Inferior parietal cortex (tissue), 1 donor: ENCODE data around the gene SVBP.
"Not testable (repeated sequence)": the region's sequence is repeated elsewhere in the genome, so short reads cannot be mapped to it uniquely, and the experiment has no call there.

Source experiments
- DNase-seq: peaks from one replicate; pipeline ENCODE4 v3.0.0-alpha.2; 2016; ENCODE audit errors: extremely low spot score

Gene SVBP

DNA sequence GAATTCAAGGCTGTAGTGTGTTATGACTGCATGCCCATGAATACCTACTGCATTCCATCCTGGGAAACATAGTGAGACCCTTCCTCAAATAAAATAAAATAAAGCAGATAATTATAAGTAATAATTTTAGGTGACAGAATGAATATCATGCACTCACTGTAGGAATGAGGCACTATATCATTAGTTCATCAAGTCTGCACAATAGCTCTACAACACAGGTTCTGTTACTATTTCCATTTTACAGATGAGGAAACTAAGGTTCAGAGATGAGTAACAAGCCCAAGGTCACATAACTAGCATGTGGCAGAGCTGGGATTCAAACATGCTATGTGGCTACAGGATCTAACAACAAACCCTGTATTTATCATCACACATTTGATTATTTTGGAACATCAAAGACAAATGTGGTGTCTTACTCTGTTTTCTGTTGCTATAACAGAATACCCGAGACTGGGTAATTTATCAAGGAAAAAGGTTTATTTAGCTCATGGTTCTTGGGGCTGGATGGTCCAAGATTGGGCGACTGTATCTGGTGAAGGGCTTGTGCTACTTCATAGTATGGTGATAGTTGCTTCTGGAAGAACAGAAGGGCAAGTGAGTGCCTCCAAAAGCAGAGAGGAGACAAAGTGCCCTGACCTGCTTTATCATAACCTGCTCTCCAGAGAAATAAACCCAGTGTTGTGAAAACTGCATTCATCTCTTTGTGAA is 24.4 kb upstream of the SVBP start:
- no peak for DNase-seq

DNA sequence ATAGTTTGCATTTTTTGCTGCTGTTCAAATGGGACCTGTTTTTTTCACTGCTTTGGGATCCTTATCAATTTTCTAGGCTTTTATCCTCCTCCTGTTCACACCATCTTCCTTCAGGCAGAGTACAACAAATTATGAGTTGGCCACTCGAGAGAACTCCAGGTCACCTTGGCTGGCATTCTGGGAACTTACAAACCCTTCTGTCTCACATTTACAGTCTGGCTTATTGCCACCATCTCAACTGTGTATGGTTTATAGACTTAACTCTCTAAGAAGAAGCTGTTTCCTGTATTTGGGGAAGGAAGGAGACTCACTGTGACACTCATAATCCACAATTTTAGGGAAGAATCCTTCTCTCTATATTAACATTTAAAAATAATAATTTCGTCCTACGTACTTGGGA is 23.8 kb upstream of the SVBP start:
- no peak for DNase-seq

DNA sequence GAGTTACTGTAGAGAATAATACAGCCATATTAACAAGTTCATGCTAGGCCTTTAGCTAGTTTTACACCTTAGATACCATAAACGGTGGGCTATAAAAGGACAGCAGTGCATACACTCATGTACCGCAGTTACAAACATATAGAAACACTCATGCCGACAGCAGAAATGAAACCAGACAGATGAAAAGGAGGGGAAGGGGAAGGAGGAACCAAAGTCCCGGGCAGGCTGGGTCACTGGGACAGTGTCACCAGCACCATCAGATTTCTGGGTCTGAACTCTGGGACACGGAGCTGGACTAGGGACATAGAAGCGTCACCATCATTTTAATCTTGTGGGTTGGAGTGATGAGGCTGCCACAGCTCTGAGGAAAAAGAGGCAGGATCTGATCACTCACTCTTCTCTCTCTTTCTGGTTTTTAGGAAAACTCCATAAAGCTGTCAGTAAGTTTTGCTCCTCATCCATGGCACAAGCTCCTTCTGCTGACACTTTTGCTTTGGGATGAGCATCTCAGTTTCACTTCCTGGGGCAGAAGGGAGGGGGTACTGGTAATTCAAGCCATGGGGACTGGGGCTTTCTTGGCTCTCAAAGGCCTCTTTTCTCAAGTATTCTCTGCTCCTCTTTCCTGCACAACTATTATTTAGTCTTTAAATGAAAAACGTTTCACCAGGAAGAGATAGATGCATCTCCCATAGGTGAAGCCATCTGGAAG is 21.4 kb upstream of the SVBP start:
- no peak for DNase-seq

DNA sequence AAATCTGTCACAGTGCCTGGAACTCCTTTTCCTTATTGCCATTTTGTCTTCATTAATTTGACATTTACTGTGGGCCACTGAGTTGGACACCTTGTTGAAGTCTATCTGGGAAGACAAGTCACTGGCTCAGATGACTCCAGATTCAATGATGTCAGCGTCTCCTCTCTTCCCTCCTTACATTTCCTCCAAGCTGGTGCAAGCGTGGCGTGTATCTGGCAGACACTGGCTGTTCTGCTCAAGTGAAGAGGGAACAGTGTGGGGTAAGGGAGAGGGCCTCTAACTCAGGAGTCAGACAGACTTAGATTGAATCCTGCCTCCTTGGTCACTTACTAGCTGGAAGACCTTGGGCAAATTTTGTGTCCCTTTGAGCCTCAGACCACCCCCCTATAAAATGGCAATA is 20.5 kb upstream of the SVBP start:
- no peak for DNase-seq

DNA sequence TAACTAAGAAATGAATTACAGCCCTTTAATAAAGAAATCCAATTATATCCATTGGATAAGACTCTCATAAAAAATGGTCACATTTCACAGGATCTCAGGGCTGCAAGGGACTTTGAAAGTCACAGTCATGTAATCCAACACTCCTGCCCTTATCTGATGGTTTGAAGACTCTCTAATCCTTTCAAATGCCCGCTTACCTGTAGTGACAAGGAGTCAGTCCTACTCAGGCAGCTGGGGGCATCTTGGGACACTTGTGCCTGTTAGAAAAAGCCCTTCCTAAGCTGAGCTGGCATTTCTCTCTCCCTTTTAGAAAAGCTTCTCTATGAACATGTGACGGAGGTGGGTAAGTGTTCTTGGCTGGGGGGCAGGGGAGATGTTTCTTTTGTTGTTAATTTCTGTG is 18.2 kb upstream of the SVBP start:
- DNase-seq = no peak

DNA sequence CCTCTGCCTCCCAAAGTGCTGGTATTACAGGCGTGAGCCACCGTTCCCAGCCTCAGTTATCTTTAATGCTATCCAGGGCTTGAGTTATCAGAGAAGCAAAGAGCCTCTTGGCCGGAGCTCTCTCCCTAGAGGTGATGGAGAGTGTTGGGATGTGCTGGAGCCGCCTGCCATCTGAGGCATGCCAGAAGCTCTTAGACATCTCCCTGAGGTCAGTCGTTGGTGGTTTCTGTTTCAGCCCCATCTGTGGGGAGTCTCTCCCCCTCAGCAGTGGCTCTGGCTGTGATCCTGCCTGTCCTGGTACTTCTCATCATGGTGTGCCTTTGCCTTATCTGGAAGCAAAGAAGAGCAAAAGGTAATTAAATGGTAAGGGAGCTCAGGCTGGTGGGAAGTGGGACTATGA is 17.6 kb upstream of the SVBP start:
- no peak for DNase-seq

DNA sequence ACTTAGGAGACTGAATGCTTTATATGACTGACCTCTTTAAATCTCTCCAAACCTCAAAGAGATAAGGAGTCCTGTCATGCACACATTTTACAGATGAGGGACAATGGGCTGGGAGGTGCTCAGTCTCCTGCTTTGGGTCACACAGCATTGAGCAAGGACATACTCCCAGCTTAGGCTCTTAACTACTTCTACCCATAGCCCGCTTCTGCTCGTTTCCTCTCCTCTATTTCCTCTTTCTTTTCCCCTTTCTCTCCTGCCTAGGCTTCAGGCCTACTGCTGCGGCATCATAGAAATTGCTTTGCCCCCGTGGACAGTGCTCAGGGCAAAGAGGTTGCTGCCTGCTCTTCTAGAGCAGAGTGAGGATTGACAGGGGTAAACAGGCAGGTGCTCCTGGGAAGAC is 16.8 kb upstream of the SVBP start:
- no peak for DNase-seq

DNA sequence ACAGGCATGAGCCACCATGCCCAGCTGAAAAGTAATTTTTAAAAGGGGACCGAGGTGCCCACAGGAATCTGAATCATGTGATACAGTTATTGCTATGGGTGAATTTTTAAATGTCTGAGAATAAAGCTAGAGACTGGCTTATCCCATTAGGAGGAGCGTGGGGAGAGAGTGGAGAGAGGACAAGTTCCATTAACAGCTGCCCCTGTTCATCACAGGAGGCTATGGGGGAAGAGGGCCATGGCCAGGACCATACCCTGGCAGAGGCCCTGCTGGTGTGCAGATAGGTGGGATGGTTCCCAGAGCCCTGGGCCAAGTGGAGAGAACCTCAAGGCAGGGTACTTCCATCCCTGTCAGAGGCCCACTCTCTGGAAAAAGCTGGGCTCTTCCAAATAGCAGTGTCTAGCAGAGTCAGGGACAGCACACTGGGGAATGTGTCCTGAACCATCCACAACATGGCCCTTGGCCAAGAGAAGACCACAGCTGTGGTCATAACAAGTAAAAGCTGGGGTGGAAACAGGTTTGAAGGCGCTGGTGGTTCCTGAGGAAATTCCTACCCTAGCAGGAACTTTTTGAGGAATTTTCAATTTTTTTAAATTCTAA is 15.5 kb upstream of the SVBP start:
- DNase-seq = no peak

DNA sequence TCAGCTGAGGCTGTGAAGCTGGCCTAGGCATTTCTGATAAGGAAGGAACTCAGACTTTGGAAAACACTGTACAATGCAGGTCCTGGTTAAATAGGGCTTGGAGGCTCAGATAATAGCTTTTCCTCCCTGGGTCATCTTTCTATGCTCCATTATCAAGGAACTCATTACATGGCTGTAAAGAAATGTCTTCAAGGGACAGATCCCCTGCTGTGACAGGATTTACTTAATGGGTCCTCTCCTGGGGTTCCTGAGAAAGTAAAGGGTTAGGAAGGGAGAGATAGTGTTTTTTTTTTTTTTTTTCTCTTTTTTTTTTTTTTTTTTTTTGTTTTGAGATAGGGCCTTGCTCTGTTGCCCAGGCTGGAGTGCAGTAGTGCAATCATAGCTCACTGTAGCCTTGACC is 14.1 kb upstream of the SVBP start:
- no peak for DNase-seq

DNA sequence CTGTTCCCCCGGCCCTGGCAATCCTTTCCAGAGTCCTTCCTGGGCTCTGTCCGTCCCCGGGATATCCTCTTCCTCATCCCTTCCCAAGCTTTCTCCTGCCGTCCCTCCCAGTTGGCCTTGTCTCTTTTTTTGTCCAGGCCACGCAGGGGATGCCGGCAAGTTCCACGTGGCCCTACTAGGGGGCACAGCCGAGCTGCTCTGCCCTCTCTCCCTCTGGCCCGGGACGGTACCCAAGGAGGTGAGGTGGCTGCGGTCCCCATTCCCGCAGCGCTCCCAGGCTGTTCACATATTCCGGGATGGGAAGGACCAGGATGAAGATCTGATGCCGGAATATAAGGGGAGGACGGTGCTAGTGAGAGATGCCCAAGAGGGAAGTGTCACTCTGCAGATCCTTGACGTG is 13.4 kb upstream of the SVBP start:
- DNase-seq = no peak

DNA sequence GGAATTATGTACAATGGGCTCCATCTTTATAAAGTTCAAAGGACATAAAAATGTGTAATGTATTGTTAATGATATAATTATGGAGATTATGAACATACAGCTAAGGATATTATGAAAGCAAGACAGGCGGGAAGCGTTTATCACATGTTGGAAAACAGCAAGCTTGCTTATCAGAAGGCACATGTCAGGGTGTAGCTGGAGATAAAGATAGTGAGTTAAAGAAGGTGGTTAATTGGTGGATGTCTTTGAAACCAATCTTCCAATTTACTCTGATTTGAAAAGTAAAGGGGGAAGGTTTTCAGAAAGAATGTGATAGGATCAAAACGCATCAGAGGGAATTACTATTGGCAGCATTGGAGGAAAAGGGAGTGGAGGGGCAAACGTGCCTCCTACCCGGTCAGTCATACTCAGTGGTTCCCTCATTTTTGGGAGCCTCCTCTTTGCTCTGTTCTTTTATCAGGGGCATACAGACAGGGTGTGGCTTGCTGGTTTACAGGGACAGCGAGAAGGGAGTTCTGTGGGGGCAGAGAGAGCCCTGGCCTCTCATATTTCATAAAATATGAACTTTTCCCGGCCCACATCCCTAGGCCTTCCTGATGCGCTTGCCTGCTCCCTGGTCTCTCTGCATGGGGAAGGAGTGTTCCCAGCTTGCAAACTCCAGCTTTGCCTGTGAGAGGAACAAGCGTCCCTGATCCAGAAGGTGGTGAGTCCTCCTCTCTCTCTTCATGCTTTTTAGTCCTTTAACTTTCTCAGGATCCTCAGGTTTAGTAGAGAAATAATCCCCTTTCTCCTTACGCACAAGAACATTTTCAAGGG is 8.0 kb upstream of the SVBP start:
- no peak for DNase-seq

DNA sequence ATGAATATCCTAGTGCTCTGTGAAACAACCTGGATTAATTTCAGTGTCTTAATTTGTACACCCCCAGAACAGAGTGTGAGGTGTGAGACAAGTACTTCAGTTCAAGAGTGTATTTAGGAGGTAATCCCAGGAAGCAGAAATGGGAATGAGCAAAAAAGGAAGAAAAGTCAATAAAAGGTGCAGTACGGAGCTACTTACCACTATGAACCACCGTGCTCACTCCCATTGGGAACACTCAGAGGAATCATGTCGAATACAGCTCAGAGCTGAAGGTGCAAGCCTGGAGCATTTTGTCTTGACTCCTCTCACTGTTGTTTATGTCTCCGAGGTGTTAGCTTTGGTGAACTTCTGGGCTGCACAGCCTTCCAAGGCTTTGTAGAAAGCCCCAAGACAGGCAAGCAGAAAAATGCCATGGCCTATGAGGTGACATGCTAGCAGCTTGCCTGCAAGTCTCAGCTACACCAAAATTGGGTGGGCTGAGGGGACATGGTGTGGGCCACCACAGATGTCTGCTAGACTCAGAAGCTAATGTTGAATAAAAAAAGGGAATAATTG is 7.4 kb upstream of the SVBP start:
- DNase-seq = no peak

DNA sequence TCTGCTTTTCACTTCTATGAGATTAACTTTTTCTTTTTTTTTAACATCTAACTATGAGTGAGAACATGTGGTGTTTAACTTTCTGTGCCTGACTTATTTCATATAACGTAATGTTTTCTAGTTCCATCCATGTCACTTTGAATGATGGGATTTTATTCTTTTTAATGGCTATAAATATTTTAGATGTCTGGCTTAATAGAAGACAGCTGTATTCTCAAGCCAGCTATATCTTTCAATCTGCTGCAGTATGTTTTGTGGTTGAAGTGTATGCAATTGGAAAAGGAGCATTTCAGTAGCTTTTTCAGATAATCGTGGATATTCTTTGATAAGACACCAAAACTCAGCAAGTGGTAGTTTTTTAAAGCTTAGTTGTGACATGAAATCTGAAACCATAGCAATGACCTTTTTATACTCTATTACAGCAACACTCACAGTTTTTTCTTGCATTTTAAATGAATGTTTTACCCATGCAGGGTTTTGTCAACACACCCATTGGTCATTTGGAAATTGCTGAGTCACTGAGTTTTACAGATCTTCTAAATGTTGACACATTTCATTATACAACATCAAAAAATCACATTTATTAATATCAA is 5.7 kb upstream of the SVBP start:
- no peak for DNase-seq

DNA sequence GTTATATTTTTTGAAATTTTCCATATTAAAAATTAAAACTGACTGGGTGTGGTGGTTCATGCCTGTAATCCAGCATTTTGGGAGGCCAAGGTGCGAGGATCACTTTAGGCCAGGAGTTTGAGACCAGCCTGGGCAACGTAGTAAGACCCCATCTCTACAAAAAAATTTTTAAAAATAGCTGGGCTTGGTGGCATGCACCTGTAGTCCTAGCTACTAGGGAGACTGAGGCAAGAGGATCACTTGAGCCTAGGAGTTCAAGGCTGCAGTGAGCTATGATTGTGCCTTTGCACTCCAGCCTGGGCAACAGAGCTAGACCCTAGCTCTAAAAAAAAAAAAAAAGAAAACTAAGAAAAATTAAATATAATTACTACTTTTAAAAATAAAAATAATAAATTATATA is 4.5 kb upstream of the SVBP start:
- DNase-seq = no peak

DNA sequence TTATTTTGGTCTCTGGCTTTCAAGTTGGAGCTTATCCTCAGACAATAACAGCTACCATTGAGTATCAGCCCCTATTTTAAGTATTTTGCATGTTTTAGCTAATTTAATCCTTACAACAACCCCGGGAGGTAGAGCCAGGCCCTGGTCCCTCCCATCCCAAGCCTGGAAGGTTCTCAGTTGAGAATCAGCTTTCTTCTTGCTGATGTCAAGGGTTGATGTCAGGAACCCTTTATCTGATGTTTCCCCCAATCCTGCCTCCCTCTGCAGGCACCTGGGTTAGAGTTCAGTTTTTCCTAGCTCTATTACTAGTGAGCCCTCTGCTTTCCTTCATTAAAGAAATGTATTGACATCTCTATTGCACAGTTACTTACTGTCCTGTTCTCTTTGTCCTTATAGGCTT is 3.6 kb upstream of the SVBP start:
- no peak for DNase-seq

DNA sequence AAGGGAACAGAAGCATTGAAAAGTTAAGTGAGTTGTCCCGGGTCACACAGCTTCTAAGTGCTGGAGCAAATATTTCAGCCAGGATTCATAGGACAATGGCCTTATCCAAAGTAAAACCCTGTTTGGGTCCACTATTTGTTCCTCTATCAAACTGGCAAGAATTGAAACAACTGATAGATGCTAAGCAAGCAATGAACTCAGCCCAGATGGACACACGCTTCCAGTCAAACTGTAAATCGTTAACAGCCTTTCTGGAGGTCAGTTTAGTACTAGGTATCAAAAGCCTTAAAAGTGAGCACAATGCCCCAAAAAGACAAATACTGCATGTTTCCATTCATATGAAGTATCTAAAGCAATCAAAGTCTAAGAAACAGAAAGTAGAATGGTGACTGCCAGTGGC is 779 bp upstream of the SVBP start:
- DNase-seq = no peak

DNA sequence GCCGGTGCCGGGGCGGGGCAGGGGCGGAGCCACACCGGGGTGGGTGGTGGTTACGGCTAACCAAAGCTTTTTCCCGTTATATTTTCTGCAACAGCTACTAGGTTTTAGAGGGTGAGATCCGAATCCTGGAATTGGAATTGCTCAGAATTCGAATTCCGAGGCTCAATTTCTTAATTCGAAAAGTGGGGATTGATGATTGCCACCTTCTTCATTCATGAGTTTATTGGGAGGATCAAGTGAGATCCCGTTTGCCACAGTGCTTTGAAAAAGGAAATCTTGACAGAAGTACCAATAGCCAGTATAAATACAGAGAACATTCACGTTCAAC is 207 bp upstream of the SVBP start:
- DNase-seq = no peak

DNA sequence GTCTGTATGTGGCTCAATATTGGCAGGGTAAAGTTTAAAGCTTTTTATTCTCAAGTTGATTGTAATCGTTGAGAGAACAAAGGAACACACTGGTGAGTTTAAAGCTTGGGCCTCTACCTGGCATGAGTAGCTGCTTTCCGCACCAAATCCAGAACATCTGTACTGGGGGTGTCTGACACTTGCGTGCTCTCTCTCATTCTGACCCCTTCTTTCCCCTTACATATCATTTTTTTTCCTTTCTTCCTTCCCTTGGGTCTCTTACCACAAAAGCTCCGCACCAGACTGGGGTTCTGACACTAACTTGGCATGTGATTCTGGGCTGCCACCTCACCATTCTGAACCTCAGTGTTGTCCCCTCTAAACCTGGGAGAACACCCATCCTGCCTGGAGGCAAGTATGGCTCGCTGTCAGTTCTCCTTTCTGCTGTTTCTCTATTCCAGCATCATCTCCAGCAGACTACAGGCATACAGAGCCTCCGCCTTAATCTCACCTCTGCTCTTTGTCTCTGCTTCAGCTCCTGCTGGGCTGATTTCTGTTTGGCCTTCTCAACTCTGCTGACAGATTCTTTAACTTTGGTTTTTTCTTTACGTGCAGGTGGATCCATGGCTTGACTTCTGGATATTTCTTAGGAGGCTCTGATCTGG is 1.1 kb downstream of the SVBP start:
- no peak for DNase-seq

DNA sequence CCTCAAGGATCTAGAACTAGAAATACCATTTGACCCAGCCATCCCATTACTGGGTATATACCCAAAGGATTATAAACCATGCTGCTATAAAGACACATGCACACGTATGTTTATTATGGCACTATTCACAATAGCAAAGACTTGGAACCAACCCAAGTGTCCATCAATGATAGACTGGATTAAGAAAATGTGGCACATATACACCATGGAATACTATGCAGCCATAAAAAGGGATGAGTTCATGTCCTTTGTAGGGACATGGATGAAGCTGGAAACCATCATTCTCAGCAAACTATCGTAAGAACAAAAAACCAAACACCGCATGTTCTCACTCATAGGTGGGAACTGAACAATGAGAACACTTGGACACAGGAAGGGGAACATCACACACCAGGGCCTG is 2.4 kb downstream of the SVBP start:
- not testable (repeated sequence) for DNase-seq

DNA sequence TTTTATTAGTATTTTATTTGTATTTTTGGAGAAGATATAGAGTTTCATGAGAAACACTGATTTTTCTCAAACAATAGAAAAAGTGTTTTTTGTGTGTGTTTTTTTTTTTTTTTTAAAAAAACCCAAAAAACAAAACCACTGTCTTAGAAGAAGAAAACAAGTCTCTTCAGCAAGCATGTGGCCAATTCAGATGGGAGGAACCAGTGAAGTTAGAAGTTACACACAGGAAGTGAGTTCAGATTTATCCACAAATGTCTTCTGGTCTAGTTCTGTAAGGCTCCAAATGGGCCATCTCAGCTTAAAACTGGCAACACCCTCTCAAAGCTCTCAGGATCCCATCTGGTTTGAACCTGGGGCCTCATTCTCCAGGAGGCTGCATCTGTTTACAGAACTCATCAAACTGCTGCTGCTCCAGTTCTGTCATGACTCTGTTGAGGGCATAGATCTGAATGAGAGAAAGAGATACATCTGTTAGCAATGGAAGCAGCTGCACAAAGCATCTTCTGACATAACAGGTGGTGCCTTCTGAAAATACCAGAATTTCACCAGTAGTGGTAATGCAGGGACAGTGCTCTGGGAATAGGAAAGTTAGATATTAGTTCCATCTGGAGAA is 10.0 kb downstream of the SVBP start:
- no peak for DNase-seq

DNA sequence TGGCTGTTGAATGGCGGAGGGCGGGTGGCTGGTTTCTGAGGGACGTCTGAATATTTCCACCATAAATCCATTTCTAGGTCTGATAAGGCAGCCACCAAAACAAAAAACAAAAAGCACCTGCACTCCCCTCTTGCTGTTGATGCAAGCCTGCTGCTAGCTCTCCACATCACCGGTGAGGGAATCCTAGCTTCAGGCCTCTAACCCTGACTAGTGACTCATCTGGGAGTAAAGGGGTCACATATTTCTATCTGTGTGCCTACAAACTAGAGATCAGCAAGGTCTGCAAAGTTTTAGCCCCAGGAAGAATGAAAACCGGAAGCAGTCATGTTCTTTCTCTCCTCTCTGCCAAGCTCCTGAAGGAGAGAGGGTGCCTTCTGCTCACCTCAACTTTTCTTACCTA is 10.6 kb downstream of the SVBP start:
- no peak for DNase-seq
